NCI-H526 (cell line): ENCODE measurements around the gene KRTAP5-8.
"Not testable (repeated sequence)": the region's sequence is repeated elsewhere in the genome, so short reads cannot be mapped to it uniquely, and the experiment has no call there.

ENCODE experiments used
- DNase-seq, 2 experiments: peaks; one replicate each; lab custom pipeline; 2025; lab: John Stamatoyannopoulos, UW

The KRTAP5-8 gene

DNA sequence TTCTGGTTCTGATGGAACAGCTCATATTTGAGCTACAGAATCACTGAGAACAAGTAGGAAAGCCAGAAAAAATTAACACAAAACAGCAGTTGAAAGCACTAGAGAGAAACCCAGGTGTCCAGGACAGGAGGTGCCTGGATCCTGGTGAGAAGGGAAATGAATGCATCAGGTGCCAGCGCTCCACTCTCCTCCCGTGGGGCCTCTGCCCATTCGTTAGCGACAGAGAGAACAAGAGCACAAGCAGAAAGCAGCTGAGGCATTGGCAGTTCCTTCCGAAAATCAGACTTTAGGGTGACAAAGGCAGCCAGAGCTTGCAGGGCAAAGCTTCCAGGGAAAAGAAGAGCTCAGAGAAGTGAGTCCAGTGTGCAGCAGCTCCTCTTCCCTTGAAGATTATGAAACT is 30.7 kb upstream of the KRTAP5-8 start:
- DNase-seq: no peak

DNA sequence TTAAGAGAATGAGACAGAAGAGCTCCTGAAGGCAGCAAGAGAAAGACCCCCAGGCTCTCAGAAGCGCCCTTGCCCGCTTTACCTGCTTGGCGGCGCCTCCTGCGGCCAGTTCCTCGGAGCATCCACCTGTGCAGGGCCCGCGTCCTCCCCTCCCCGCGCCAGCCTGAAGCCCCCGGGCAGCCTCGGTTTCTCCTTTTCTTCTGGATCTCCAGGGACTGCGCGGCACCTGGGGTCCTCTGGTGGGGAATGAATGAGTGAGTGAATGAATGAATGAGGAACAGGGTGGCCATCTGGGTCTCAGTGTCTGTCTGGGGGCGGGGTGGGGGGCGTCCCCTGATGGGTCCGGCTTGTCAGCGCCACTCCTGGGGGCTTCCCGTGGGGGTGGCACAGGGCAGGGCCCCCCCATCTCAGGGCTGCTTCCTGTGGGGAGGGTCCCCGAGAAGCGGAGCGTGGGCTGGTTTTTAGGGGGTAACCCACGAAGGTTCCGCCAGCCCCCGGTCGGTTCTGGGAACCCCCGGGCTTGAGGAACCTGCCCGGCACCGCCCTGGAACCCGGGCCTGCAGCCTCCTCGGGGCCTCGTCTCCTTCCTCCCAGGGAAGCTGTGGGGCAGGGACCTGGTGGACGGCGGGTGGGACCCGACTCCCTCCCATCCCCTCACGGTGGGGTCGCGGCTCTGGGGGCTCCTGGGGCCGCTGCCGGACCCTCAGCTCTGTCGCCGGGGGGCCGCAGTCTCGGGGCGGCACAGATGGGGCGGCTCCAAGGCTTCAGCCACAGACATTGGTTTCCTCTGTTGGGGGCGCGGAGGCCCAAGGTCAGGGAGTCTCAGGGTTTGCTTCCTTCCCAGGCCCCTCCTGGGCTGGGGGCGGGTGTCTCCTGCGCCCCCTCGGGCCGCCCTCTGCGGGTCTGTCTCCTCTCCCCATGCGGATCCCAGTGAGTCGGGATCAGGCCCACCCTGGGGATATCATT is 19.0 kb upstream of the KRTAP5-8 start:
- no peak for DNase-seq

DNA sequence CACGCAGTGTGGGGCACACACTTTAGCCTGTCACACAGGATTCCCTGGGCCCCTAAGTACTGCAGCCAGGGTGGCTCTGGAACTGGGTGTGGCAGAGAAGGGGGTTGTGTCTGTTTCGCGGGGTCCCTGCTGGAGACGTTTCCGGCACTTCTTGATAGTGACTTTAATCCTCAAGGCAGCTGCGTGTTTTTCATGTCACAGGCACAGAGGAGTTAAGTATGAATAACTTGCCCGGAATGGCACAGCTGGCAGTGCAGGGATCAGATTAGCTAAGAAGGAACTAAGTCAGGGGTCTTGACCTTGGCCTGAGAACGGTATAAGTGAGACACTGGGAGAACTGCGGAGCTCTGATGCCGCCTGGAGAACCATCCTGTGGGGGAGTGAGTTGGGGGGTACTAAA is 18.3 kb upstream of the KRTAP5-8 start:
- DNase-seq: no peak

DNA sequence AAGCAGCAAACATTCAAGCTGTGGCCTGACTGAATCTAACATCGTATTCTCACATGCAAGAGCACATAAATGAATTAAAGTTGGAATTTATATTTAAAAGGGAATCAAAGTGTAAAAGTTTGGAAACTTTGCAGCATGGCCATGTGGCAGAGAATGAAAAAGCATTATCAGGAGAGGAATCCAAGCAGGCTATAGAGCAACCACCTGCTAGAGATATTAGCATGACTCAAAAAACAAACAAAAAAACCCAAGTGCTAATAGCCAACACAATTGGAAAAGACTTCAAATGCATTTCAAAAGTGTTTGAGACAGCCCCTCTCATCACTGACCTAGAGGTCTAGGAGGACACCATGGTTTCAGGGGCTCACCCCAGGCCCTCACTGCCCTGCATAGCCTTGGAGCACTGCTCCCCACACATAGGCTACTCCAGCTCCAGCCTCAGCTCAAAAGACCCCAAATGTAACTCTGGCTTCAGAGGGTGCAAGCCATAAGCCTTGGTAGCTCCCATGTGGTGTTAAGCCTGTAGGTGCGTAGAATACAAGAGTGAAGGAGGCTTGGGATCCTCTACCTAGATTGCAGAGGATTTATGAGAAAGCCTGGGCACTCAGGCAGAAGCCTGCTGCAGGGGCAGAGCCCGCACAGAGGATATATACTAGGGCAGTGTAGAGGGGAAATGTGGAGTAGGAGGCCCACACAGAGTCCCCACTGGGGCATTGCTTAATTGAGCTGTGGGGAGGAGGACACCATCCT is 12.5 kb upstream of the KRTAP5-8 start:
- no peak for DNase-seq

DNA sequence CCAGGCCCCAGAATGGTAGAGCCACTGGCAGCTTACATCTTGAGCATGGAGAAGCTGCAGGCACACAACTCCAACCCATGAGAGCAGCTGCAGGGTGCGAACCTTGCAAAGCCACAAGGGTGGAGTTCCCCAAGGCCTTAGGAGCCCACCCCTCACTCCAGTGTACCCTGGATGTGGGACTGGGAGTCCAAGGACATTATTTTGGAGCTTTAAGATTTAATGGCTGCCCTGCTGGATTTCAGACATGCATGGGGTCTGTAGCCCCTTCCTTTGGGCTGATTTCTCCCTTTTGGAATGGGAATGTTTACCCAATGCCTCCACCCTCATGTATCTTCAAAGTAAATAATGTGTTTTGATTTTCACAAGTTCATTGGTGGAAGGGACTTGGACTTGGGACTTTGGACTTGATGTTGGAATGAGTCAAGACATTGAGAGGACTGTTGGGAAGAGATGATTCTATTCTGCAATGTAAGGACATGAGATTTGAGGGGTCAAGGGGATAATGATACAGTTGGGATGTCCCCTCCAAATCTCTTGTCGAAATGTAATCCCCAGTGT is 11.8 kb upstream of the KRTAP5-8 start:
- no peak for DNase-seq

DNA sequence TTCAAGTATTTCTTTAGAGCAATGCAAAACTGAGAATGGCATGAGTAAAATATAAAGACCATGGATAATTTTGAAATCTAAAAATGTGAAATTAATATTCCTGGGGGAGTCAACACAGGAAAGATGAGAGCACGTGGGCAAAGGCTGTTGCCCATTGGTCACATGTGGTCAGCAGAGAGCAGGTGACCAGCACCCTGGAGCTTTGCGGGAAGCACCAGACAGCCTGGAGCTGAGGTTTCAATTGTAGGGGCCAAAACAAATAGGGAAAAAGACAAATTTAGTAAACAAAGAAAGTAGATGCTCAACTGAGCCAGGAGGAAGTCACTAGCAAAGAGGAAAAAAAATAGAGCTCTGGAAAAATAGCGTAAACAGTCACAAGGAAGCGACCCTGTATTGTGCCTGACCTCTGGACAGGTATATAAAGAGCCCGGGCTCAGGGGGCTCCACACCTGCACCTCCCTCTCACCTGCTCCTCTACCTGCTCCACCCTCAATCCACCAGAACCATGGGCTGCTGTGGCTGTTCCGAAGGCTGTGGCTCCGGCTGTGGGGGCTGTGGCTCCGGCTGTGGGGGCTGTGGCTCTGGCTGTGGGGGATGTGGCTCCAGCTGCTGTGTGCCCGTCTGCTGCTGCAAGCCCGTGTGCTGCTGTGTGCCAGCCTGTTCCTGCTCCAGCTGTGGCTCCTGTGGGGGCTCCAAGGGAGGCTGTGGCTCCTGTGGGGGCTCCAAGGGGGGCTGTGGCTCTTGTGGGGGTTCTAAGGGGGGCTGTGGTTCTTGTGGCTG is 10.8 kb upstream of the KRTAP5-8 start, which contains the start of gene KRTAP5-7:
TSS of gene KRTAP5-7 (plus strand) at position 472 of the 780 bp plus-strand sequence. CDS start at position 506, 34 bp downstream.
- not testable (repeated sequence) for DNase-seq

DNA sequence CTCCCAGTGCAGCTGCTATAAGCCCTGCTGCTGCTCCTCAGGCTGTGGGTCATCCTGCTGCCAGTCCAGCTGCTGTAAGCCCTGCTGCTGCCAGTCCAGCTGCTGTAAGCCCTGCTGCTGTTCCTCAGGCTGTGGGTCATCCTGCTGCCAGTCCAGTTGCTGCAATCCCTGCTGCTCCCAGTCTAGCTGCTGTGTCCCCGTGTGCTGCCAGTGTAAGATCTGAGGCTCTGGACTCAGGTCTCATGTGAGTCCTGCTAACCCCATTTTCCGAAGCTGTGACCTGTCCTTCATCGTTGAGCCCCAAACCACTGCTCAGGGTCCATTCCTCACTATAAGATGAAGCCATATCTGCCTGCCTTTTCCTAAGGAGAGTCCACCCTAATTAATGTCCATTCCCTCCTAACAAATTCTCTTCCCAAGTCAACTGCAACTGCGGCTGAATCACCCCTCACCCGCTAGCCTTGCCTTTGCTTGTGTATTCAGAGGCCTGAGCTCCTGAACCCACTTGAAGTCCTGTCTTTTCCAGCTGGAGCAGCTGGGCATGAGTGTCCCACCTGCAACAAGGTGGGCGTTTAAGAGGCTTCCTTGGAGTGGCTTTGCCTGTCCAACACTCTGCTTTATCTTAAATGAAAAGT is 10.1 kb upstream of the KRTAP5-8 start:
- DNase-seq: no peak

DNA sequence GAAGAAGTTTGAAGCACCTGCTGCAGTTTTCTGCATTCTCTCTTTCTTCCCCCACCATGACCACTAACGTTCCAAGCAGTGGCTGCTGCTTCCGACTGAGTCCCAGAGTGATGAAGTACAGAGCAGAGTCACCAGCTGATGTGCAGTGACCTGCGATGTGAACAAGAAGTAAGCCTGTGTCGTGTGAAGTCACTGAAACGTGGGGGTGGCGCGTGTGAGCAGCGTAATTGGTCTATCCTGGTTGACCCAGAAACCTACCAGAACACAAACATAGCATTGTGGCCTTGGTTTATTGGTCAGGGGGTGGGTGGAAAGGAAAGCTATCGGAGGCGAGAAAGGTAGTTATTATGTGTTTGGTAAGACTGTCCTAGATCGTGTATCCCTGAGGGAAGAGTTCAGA is 7.2 kb upstream of the KRTAP5-8 start:
- DNase-seq: no peak

DNA sequence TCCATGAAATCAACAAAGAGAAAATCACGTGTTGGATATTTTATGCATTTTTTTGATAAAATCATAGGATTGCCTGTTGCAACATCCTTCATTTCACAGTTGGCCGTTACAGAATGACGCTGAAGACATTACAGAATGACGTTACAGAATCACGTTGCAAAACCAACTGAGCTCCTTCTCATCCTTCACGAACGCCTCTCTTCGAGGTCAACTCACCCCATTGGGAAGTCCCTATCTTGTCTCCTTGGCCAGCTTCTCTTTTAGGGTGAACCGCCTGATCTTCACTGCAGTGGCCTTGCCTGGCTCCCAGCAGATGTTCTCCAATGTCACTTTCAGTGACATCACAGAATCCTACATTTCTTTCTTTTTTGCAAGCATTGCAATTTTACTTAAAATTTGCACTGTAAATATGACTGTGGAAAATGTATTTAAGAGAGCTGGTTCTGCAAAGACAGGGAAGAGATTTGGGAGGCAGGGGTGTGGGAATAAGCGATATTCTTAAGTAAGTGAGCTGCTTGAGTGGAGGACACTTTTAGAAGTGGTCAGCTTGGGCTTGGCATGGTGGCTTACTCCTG is 5.7 kb upstream of the KRTAP5-8 start:
- DNase-seq: no peak

DNA sequence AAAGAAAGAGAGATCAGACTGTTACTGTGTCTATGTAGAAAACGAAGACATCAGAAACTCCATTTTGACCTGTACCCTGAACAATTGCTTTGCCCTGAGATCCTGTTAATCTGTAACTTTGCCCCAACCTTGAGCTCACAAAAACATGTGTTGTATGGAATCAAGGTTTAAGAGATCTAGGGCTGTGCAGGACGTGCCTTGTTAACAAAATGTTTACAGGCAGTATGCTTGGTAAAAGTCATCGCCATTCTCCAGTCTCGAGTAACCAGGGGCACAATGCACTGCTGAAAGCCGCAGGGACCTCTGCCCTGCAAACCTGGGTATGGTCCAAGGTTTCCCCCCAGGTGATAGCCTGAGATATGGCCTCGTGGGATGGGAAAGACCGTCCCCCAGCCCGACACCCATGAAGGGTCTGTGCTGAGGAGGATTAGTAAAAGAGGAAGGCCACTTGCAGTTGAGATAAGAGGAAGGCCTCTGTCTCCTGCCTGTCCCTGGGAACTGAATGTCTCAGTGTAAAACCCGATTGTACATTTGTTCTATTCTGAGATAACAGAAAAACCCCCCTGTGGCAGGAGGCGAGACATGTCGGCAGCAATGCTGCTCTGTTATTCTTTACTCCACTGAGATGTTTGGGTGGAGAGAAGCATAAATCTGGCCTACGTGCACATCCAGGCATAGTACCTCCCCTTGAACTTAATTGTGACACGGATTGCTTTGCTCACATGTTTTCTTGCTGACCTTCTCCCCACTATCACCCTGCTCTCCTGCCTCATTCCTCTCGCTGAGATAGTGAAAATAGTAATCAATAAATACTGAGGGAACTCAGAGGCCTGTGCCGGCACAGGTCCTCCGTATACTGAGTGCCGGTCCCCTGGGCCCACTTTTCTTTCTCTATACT is 2.9 kb upstream of the KRTAP5-8 start:
- DNase-seq: not testable (repeated sequence)

DNA sequence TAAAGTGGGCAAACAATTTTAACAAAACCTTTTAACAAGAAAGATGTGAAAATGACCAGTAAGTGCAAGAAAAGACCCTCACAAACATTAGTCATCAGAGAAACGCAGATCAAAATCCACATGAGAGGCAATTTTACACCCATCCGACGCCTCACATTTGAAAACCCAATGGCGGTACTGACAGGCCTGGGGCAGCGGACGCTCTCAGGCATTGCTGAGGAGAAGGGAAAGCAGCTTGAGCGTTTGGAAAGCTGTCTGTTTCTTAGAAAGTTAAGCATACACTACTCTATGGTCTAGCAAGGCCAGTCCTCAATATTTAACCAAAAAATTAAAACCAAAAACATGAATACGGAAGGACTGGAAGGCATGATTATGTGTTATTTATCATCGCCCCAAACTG is 2.0 kb upstream of the KRTAP5-8 start:
- no peak for DNase-seq

DNA sequence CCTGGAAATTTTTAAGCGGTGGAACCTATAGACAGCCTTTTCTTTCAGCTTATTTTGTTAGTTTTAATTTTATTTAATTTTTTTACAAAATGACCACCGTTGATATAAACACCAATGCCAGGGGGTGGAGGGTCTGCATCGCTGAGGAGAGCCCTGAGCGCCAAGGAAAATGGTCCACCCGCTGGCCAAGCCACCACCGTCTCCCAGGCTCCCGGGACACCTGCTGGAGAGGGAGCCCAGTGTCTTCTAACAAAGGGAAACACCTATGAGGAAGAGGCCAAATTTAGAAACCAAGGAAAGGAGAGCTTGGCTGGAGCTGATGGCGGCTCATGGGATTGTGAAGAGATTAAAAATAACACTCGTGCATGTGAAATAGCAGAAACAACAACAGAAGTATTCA is 288 bp upstream of the KRTAP5-8 start:
- no peak for DNase-seq

DNA sequence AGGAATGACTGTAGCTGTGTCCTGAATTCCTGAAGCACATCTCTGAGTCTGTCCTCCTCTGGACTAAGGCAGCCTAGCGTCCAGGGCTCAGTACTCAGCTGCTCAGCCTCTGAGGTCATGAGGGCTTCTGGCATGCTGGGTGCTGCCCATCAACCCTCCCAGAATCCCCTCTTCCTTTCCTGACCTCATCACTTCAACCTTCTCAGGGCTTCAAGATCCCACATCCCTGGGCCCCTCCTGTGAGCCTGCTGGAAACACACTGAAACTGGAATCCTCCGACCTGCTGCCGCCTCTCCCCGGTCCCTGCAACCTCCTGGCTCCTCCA is 803 bp downstream of the KRTAP5-8 start:
- no peak for DNase-seq

DNA sequence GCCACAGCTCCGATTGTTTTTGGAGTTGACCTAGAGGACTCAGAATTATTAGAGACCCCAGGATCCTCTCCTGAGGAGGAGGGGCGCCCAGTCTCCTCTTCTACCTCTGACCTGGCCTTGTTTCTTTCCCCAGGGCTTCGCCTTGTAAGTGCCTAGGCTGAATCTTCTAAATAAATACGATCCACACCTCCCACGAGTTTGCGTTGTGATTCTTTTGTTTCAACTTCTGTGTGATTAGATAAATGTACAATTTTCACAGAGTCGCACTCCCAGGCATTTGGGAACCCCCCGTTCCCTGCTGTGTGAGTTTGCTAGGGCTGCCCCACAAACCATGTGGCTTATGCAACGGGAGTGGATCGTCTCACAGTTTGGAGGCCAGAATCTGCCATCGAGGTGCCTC is 1.2 kb downstream of the KRTAP5-8 start:
- DNase-seq: no peak

DNA sequence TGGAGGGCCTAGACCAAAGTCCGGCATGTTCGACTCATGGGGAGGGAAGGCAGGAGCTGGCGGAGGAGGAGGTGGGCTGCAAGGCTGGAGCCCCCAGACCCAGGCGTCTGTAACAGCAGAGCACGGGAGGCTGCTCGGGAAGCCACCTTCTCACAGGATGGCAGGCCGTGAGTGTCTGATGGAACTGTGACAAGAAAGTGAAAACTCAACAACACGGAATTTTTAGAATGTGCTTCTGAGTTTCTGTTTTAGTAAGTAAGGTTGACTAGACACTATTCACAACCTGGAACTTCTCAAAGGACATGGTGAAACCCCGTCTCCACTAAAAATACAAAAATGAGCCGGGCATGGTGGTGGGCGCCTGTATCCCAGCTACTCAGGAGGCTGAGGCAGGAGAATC is 2.1 kb downstream of the KRTAP5-8 start:
- DNase-seq: not testable (repeated sequence)

DNA sequence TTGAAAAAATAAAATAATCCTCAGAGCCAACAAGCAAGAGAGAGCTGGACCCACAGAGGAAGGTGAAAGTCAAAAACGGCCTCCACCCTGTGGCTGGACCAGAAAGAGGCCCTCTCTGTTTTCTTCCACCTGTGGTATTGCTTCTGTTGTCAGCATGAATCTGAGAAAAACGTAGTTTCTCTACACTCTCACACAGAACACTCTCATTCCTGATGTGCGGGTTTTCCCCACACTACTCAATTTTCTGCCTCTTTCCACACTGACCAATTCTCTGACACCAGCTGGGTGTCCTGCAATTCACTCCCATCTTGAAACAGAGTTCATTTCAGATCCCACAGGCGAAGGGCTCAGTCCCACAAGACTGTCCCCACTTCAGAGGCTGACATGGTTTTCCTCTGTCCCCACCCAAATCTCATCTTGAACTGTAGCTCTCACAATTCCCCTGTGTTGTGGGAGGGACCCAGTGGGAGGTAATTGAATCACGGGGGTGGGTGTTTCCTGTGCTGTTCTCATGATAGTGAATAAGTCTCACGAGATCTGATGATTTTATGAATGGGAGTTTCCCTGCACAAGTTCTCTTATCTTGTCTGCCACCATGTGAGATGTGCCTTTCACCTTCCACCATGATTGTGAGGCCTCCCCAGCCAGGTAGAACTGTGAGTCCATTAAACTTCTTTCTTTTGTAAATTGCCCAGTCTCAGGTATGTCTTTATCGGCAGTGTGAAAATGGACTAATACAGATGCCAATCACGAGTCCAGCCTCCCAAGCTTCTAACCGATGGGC is 2.9 kb downstream of the KRTAP5-8 start:
- not testable (repeated sequence) for DNase-seq

DNA sequence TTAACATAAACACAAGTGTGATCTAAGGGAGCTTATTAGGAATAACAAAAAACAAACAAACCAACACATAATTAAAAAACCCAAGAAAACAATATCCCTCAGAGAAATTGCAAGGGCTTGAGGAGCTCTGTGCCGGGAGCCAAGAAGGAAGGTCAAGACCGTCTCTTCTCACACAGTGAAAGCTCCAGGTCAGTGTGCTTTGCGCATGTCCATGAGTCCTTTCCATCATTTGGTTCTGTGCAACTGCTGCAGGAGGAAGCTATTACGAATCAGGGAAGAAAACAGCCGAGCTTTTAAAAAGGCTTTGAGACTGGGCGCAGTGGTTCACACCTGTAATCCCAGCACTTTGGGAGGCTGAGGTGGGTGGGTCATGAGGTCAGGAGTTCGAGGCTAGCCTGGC is 4.6 kb downstream of the KRTAP5-8 start:
- no peak for DNase-seq

DNA sequence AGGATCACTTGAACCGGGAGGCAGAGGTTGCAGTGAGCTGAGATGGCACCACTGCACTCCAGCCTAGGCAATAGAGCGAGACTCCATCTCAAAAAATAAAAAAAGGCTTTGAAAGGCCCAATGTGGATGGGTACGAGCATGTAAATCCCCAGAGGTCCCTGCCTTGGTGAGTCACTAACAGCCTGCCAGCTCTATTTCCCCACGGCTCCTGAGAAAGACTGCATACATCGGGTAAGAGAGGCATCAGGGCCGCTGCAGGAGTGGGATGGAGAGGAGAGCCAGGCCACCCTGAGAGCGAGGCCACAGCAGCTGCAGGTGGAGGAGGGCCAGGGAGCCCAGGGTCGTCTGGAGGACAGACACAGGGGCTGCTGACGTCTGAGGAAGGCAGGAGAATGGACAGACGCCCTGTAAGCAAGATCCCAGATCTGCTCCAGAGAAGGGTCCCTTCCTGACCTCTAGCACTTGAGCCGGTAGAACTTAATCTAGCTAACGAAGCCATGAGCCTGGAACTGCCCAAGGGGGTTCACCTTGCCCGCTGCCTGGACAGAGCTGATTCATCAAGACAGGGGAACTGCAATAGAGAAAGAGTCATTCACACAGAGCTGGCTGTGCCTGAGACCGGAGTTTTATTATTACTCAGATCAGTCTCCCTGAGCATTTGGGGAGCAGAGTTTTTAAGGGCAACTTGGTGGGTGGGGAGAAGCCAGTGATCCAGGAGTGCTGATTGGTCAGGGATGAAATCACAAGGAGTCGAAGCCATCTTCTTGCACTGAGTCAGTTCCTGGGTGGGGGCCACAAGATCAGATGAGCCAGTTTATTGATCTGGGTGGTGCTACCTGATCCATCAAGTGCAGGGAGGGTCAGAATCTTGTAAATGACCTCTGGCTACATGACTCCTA is 5.3 kb downstream of the KRTAP5-8 start:
- no peak for DNase-seq
